Activated CD4-positive, alpha-beta T cell treated with anti-CD3 and anti-CD28 coated beads for 48 hours (primary cell): ENCODE data around the gene POLR1E.

Experiments used
- DNase-seq: peaks from one replicate; pipeline ENCODE4 v3.0.0-alpha.2; 2020

Gene POLR1E

DNA sequence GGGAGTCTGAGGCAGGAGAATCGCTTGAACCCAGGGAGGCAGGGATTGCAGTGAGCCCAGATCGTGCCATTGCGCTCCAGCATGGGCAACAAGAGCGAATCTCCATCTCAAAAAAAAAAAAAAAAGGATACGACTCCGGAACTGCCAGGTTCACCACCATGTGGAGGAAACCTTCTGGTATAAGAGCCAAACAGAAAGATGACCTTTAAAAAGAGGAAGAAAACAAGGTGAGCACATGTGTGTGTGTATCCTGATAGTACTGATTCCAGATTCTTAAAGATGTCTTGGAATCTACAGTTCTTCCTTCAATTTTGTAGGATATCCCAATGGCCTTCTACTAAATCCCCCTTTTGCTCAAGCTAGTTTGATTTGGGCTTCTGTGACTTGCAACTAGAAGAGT lies 56.7 kb downstream of the POLR1E start:
- DNase-seq, result no peak

DNA sequence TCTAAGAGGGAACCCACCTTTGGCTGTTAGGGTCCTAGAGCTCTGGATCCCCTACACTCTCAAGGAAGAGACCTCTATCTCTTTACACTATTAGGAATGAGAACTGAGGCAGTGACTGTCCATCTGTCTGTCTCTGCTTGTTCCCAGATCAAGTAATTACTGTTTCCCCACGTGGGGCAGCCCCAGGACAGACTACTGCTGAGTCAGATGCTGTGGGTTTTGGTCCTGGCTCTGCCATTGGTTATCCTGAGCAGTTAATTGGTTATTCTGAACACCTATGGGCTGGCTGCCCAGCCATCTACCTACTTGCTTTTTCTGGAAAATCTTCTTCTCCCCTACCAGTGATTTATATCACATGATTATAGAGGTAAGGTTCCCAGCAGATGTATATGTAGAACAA lies 57.1 kb downstream of the POLR1E start:
- peak; percentile 7 for DNase-seq

DNA sequence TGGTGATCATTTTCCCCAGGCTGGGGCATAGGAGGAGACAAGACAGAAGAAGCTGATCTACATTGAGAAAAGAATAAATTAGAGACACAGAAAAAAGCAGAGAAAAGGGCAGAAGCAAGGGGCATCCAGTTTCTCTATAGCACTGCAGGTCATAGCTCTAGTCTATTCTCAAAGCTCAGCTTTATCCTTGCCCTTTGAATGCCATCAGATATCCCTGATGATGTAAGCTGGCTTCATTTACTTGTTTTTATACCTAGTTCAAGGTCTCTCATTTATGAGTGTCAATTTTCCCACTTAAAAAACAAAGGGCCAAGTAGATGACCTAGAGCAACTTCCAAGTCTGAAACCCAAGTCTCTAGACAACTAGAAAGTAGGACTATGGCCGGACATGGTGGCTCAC lies 57.7 kb downstream of the POLR1E start:
- no peak for DNase-seq

DNA sequence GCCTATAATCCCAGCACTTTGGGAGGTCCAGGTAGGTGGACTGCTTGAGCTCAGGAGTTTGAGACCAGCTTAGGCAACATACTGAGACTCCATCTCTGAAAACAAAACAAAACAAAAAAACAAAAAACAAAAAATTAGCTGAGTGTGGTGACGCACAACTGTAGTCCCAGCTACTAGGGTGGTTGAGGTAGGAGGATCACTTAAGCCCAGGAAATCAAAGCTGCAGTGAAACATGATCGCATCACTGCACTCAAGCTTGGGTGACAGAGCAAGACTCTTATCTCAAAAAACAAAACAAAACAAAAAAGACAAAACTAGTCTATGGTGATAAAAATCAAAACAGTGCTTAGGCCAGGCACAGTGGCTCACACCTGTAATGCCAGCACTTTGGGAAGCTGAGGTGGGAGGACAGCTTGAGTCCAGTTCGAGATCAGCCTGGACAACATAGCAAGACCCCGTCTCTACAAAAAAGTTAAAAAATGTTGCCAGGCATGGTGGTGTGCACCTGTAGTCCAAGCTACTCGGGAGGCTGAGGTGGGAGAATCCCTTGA lies 61.7 kb downstream of the POLR1E start:
- no peak for DNase-seq

DNA sequence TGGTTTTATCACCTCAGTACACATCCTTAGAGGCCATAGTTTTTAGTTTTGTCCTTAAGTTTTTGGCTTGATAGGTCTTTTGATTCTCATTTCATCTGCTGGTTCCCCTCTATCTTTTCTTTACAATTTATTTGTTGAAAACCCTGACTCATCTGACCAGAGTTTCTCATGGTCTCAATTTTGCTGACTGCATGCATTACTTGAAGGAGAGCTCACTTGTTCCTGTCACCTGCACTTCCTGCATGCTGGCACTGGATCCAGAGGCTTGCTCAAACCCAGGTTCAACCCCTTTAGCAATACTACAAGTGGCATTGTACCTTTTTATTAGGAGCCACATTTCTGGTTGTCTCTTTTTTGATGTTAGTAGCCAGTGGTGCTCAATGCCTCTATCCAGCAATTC lies 63.8 kb downstream of the POLR1E start:
- DNase-seq, result no peak

DNA sequence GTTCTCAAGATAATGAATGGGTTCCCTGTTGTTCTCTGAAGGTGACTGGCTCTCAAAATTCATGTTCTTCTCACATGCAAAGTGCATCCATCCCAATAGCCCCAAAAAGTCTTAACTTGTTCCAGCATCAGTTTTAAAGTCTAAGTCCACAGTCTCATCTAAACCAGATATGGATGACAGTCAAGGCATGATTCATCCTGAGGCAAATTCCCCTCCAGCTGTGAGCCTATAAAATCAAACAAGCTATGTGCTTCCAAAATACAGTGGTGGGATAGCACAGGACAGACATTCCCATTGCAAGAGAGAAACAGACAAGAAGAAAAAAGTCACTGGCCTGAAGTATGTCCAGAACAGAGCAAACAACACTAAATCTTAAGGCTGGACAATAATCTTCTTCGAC lies 65.0 kb downstream of the POLR1E start:
- DNase-seq, result no peak

DNA sequence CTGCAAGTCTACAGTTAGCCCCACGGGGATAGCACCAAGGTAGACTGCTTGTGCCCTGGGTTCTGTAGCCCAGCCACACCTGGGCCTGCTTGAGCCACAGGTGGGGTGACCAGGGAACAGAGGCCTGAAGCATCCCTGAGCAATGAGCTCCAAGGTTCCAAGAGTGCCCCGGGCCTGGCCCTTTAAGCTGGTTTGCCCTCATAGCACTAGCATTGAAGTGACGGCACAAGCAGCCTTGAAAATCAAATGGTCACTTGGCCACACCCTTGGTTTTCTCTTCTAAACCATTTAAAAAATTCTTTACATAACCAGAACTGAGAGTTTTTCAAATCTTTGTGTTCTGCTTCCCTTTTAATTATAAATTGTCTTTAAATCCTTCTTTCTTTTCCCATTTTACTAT lies 65.7 kb downstream of the POLR1E start:
- DNase-seq, result no peak

DNA sequence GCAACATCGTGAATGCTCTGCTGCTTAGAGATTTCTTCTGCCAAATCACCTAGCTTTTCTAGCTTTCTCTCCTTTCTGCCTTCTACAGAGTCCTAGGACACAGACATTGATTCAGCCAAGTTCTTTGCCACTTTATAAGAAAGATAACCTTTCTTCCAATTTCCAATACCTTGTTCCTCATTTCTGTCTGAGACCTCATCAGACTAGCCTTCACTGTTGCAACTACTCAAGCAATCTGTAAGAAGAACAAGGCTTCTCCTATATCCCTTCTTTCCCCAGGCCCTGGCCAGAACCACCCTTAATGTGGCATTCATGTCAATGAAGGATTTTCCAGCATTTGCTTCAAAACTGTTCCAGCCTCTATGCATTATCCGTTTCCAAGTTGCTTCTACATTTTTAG lies 66.1 kb downstream of the POLR1E start:
- no peak for DNase-seq
